CD4-positive, alpha-beta T cell (primary cell): ENCODE results near the gene PTPRK. TPM values are rescaled to one million over a fixed set of nuclear protein-coding genes. Genes with fewer than 3 reads are reported as not detected.

Experiments used
- ATAC-seq: fragments of 200-7000 bp; cut with Tn5 transposase; one replicate; pipeline ENCODE4 v1.10.0; 2022; ENCODE audit warnings: mild to moderate bottlenecking; ENCODE audit not compliant: poor library complexity
- CTCF ChIA-PET: fragments of 350-600 bp; sonication (Branson Sonifier 250); formaldehyde crosslinking; loops from one replicate; lab custom pipeline; 2021; ENCODE audit warnings: antibody characterized with exemption, inconsistent platforms; lab: Charles Lee
- POLR2A ChIA-PET: fragments of 350-600 bp; sonication (Branson Sonifier 250); formaldehyde crosslinking; loops from one replicate; lab custom pipeline; 2021; ENCODE audit warnings: antibody characterized with exemption, inconsistent platforms; lab: Charles Lee
- DNase-seq, 14 experiments: peaks; one replicate each; pipeline ENCODE4 v3.0.0-alpha.2; 2013 to 2020; ENCODE audit warnings: mixed read lengths in 2 of 14
- H3K27ac ChIP-seq, 2 donors: one replicate each; pipeline versions ENCODE4 v1.5.1 to v1.7.0; 2013; ENCODE audit warnings: low read length in 2 of 2, low read depth in 1 of 2, mild to moderate bottlenecking in 1 of 2
- H3K27me3 ChIP-seq, 2 experiments: 1 replicate in 1 of 2; 2 replicates in 1 of 2; pipeline versions ENCODE4 v1.6.1 to v1.7.0; 2013; ENCODE audit warnings: low read length in 2 of 2, control low read depth in 1 of 2, mild to moderate bottlenecking in 1 of 2, moderate library complexity in 1 of 2; ENCODE audit not compliant: insufficient read depth in 2 of 2, control insufficient read depth in 1 of 2
- H3K36me3 ChIP-seq: one replicate; pipeline ENCODE4 v1.6.1; 2013; ENCODE audit warnings: low read length, control low read depth; ENCODE audit not compliant: insufficient read depth
- H3K4me1 ChIP-seq: one replicate; pipeline ENCODE4 v1.6.1; 2013; ENCODE audit warnings: low read length, control low read depth; ENCODE audit not compliant: insufficient read depth
- H3K4me3 ChIP-seq: one replicate; pipeline ENCODE4 v1.5.1; 2013; ENCODE audit warnings: mild to moderate bottlenecking, low read length, moderate library complexity
- H3K9me3 ChIP-seq, 2 experiments: 1 replicate in 1 of 2; 2 replicates in 1 of 2; pipeline versions ENCODE4 v1.6.1 to v1.7.0; 2013; ENCODE audit warnings: low read length in 2 of 2, mild to moderate bottlenecking in 2 of 2, control low read depth in 1 of 2, moderate library complexity in 1 of 2; ENCODE audit not compliant: control insufficient read depth in 1 of 2, insufficient read depth in 1 of 2
- H3K27ac Mint-ChIP-seq: one replicate; pipeline ENCODE4 v1.8.0; 2020; ENCODE audit warnings: mixed read lengths
- H3K27me3 Mint-ChIP-seq: one replicate; pipeline ENCODE4 v1.8.0; 2021; ENCODE audit warnings: mixed read lengths
- H3K36me3 Mint-ChIP-seq: one replicate; pipeline ENCODE4 v1.8.0; 2021; ENCODE audit warnings: low read depth, mixed read lengths
- H3K4me1 Mint-ChIP-seq: one replicate; pipeline ENCODE4 v1.8.0; 2021; ENCODE audit warnings: low read depth, mixed read lengths
- H3K4me3 Mint-ChIP-seq: one replicate; pipeline ENCODE4 v1.8.0; 2020; ENCODE audit warnings: mild to moderate bottlenecking, mixed read lengths
- H3K9me3 Mint-ChIP-seq: one replicate; pipeline ENCODE4 v1.8.0; 2020; ENCODE audit warnings: mixed read lengths
- CTCF ChIP-seq: fragments of 200-600 bp; IDR thresholded peaks from one replicate; pipeline ENCODE4 v1.8.0; 2022; ENCODE audit warnings: antibody characterized with exemption, mild to moderate bottlenecking
- intact Hi-C, 2 experiments: fragments of 100-400 bp; cut with DNase I in 1 of 2; cut with micrococcal nuclease in 1 of 2; formaldehyde crosslinking; loops; one replicate each; pipeline versions ENCODE4 v1.15.1 to v1.9.0; 2023 to 2025; cut with DNase I, micrococcal nuclease
- total RNA-seq, 174 experiments: library from RNA in 2 of 174; stranded (reverse) in 2 of 174; gene quantifications; one replicate each; pipeline ENCODE4 v1.2.3 and lab custom pipeline; 2021 to 2026

PTPRK gene
- total RNA-seq, 2 experiments from 2014 or later: 8.4 to 10.3 TPM

- no peak for DNase-seq
- ATAC-seq: no peak
- intact Hi-C loops: no loop called here
- ChIA-PET POLR2A (no interaction called here), CTCF (interaction anchor here (1.2 kb wide), 1 partner anchor 32 kb away, joined by 3 read pairs; no protein-coding TSS in a partner anchor)
- H3K36me3 ChIP-seq: no peaks in the 10 kb centered on the region
- no peak overlapping the region for H3K4me3 ChIP-seq
- Mint-ChIP-seq H3K9me3 (no peaks in the 10 kb centered on the region), H3K4me3 (no peak overlapping the region), H3K36me3 (no peaks in the 10 kb centered on the region), H3K4me1 (no peaks in the 10 kb centered on the region), H3K27me3 (no peaks in the 10 kb centered on the region), H3K27ac (no peak overlapping the region)
- H3K27me3 ChIP-seq: no peaks in the 10 kb centered on the region
- H3K9me3 ChIP-seq: no peaks in the 10 kb centered on the region
- H3K27ac ChIP-seq: no peak overlapping the region
- no peaks in the 10 kb centered on the region for H3K4me1 ChIP-seq
- TF ChIP-seq CTCF: no peak
Observed at GRCh38 chr6:128388380-128388779, 132.0 kb downstream of the PTPRK start.

- Mint-ChIP-seq H3K4me1 (no peaks in the 10 kb centered on the region), H3K9me3 (peaks cover 9% of the 10 kb centered on the region), H3K27me3 (no peaks in the 10 kb centered on the region), H3K36me3 (peaks cover 9% of the 10 kb centered on the region), H3K27ac (no peak overlapping the region), H3K4me3 (no peak overlapping the region)
- ChIA-PET CTCF (no interaction called here), POLR2A (no interaction called here)
- Histone ChIP-seq H3K27me3 (no peaks in the 10 kb centered on the region), H3K4me3 (no peak overlapping the region), H3K27ac (no peak overlapping the region), H3K9me3 (peaks cover 0 to 12% of the 10 kb centered on the region in 2 experiments), H3K36me3 (no peaks in the 10 kb centered on the region), H3K4me1 (no peaks in the 10 kb centered on the region)
- TF ChIP-seq CTCF: no peak
- ATAC-seq: no peak
- intact Hi-C loops: no loop called here
- no peak for DNase-seq
Observed at GRCh38 chr6:128380891-128381290, 139.5 kb downstream of the PTPRK start.

GRCh38 chr6:128379577-128379976 is 140.8 kb downstream of the PTPRK start:
- POLR2A ChIA-PET: no interaction called here
- intact Hi-C loops: no loop called here

More at GRCh38 chr6:128379577-128379976, 140.8 kb downstream of the PTPRK start:
- Histone ChIP-seq H3K4me1 (no peaks in the 10 kb centered on the region), H3K4me3 (no peak overlapping the region), H3K27ac (no peak overlapping the region), H3K36me3 (no peaks in the 10 kb centered on the region), H3K27me3 (no peaks in the 10 kb centered on the region), H3K9me3 (peaks cover 0 to 12% of the 10 kb centered on the region in 2 experiments)
- no peak for TF ChIP-seq CTCF
- H3K4me1 Mint-ChIP-seq: no peaks in the 10 kb centered on the region
- peaks cover 11% of the 10 kb centered on the region for H3K9me3 Mint-ChIP-seq
- CTCF ChIA-PET: no interaction called here
- peaks cover 9% of the 10 kb centered on the region for H3K36me3 Mint-ChIP-seq
- no peaks in the 10 kb centered on the region for H3K27me3 Mint-ChIP-seq
- no peak overlapping the region for H3K27ac Mint-ChIP-seq
- no peak overlapping the region for H3K4me3 Mint-ChIP-seq
- DNase-seq (no peak), ATAC-seq (no peak)
